Activated naive CD4-positive, alpha-beta T cell treated with anti-CD3 and anti-CD28 coated beads for 36 hours (primary cell): ENCODE results near the gene CDK5RAP2. TPM values are rescaled to one million over a fixed set of nuclear protein-coding genes. Genes with fewer than 3 reads are reported as not detected.

Experiments used
- CTCF ChIA-PET: fragments of 350-600 bp; sonication (Branson Sonifier 250); formaldehyde crosslinking; loops from one replicate; lab custom pipeline; 2021; ENCODE audit warnings: antibody characterized with exemption; lab: Charles Lee
- DNase-seq: peaks from one replicate; pipeline ENCODE4 v3.0.0-alpha.2; 2020
- H3K27ac Mint-ChIP-seq: one replicate; pipeline ENCODE4 v1.8.0; 2021; ENCODE audit warnings: mild to moderate bottlenecking, mixed read lengths
- H3K27me3 Mint-ChIP-seq: one replicate; pipeline ENCODE4 v1.8.0; 2021; ENCODE audit warnings: low read depth, mixed read lengths
- H3K36me3 Mint-ChIP-seq: one replicate; pipeline ENCODE4 v1.8.0; 2021; ENCODE audit warnings: low read depth, mixed read lengths
- H3K4me1 Mint-ChIP-seq: one replicate; pipeline ENCODE4 v1.8.0; 2021; ENCODE audit warnings: low read depth, mixed read lengths
- H3K4me3 Mint-ChIP-seq: one replicate; pipeline ENCODE4 v1.8.0; 2021; ENCODE audit warnings: mild to moderate bottlenecking, moderate library complexity, mixed read lengths
- H3K9me3 Mint-ChIP-seq: one replicate; pipeline ENCODE4 v1.8.0; 2021; ENCODE audit warnings: mixed read lengths
- intact Hi-C: fragments of 100-400 bp; cut with micrococcal nuclease; formaldehyde crosslinking; loops from one replicate; pipeline ENCODE4 v1.15.1; 2023
- total RNA-seq, 2 experiments: library from RNA; stranded (reverse); gene quantifications; one replicate each; pipeline ENCODE4 v1.2.3, GENCODE V29; 2021

CDK5RAP2 gene
- total RNA-seq, 2 experiments from 2014 or later: 92.7 to 99.7 TPM

DNA sequence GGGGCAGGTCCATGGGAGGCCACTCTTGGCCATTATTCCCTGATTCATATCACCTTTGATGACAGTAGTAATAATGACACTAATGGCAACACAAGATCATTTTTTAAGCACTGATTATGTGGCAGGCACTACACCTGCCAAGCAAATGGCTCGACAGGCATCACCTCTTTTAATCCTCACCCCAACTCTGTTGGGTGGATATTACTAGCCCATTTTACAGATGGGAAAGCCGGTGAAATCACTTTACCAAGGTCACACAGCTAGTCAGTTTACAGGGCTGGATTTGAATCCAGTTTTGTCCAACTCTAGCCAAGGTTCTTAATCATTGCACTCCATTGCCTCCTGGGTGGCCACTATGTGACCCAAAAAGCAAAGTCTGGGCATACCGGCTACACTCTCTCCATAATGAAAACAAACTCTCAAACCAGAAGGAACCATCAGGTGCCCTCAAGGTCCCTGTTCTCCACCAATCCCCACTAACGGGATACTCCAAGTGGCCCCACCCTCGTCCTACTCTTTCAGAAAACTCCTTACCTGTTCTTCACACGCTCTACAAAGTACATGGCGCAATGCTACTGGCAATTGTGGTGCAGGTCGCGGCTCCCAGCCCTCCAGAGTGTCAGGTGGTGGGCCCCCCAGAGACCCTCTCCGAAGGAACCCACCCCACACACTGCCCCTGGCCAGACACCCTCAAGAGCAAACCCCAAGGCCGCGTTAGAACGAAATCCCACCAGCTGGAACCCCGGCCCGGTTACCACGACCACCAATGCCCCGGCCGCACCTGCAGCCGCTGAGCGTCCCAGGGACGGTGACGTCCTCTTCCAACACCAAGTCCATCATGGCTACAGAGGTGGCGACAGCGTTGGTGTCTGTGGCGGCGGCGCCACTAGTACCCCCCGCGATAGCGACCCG lies 572 bp downstream of the CDK5RAP2 start:
- CTCF ChIA-PET: no interaction called here
- intact Hi-C loops: loop anchor here (1.0 to 10.0 kb wide), 4 partner anchors 135 to 1515 kb away; partner anchors contain the start of genes CNTRL, MEGF9 and TTLL11
- Mint-ChIP-seq H3K4me3 (peak overlapping the region; percentile 97), H3K36me3 (peaks cover 6% of the 10 kb centered on the region), H3K27me3 (no peaks in the 10 kb centered on the region), H3K27ac (peak overlapping the region; percentile 92), H3K4me1 (peaks cover 49% of the 10 kb centered on the region), H3K9me3 (no peaks in the 10 kb centered on the region)
- DNase-seq: peak; percentile 13

DNA sequence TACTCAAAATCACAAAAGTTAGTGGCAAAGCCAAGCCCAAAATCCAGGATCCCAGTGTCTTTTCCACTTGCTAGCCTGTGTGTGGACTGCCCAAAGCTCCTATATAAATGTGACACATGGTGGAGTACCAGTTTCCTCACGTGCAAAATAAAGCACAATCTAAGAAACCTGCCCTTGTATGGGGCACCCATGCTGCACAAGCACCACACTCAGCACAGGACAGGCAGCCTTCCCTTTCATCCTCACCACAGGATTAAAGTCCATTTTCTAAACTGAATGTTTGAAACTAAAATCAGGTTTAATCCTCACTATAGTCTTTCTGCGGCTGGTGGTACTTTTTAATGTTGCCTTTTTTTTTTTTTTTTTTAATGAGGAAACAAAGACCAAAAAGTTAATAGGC lies 5.5 kb downstream of the CDK5RAP2 start:
- peaks cover 38% of the 10 kb centered on the region for H3K4me1 Mint-ChIP-seq
- no peak overlapping the region for H3K27ac Mint-ChIP-seq
- H3K4me3 Mint-ChIP-seq: no peak overlapping the region
- no peaks in the 10 kb centered on the region for H3K9me3 Mint-ChIP-seq
- CTCF ChIA-PET: interaction anchor here (1.4 kb wide), 1 partner anchor 32 kb away, joined by 5 read pairs; no protein-coding TSS in a partner anchor
- no peaks in the 10 kb centered on the region for H3K27me3 Mint-ChIP-seq
- DNase-seq: no peak
- intact Hi-C loops: no loop called here
- peaks cover 17% of the 10 kb centered on the region for H3K36me3 Mint-ChIP-seq

GRCh38 chr9:120572472-120572871 lies 7.5 kb downstream of the CDK5RAP2 start:
- CTCF ChIA-PET: no interaction called here
- Mint-ChIP-seq H3K27ac (no peak overlapping the region), H3K4me1 (peaks cover 22% of the 10 kb centered on the region), H3K9me3 (no peaks in the 10 kb centered on the region), H3K4me3 (no peak overlapping the region), H3K36me3 (peaks cover 28% of the 10 kb centered on the region), H3K27me3 (no peaks in the 10 kb centered on the region)
- intact Hi-C loops: no loop called here
- no peak for DNase-seq

- peaks cover 14% of the 10 kb centered on the region for H3K4me1 Mint-ChIP-seq
- H3K27me3 Mint-ChIP-seq: no peaks in the 10 kb centered on the region
- CTCF ChIA-PET: no interaction called here
- no peaks in the 10 kb centered on the region for H3K9me3 Mint-ChIP-seq
- H3K36me3 Mint-ChIP-seq: peaks cover 28% of the 10 kb centered on the region
- H3K27ac Mint-ChIP-seq: no peak overlapping the region
- intact Hi-C loops: no loop called here
- DNase-seq: no peak
- no peak overlapping the region for H3K4me3 Mint-ChIP-seq
These were observed 8.3 kb downstream of the CDK5RAP2 start for GRCh38 chr9:120571443-120572257.

GRCh38 chr9:120570296-120570695 lies 9.7 kb downstream of the CDK5RAP2 start:
- no peaks in the 10 kb centered on the region for H3K27me3 Mint-ChIP-seq
- H3K36me3 Mint-ChIP-seq: peaks cover 34% of the 10 kb centered on the region
- intact Hi-C loops: no loop called here
- H3K4me3 Mint-ChIP-seq: no peak overlapping the region
- DNase-seq: no peak
- H3K27ac Mint-ChIP-seq: no peak overlapping the region
- no peaks in the 10 kb centered on the region for H3K9me3 Mint-ChIP-seq
- peaks cover 17% of the 10 kb centered on the region for H3K4me1 Mint-ChIP-seq
- CTCF ChIA-PET: no interaction called here

- Mint-ChIP-seq H3K4me1 (peaks cover 16% of the 10 kb centered on the region), H3K9me3 (no peaks in the 10 kb centered on the region), H3K4me3 (no peak overlapping the region), H3K36me3 (peaks cover 40% of the 10 kb centered on the region), H3K27me3 (no peaks in the 10 kb centered on the region), H3K27ac (no peak overlapping the region)
- CTCF ChIA-PET: interaction anchor here (1.1 kb wide), 1 partner anchor 16 kb away, joined by 3 read pairs; no protein-coding TSS in a partner anchor
- intact Hi-C loops: no loop called here
- DNase-seq: no peak
These were observed 10.4 kb downstream of the CDK5RAP2 start for GRCh38 chr9:120569556-120569955.

GRCh38 chr9:120568816-120569215 lies 11.2 kb downstream of the CDK5RAP2 start:
- Mint-ChIP-seq H3K4me1 (peaks cover 10% of the 10 kb centered on the region), H3K36me3 (peaks cover 43% of the 10 kb centered on the region), H3K4me3 (no peak overlapping the region), H3K27me3 (no peaks in the 10 kb centered on the region), H3K27ac (no peak overlapping the region), H3K9me3 (no peaks in the 10 kb centered on the region)
- no peak for DNase-seq
- CTCF ChIA-PET: interaction anchor here (1.1 kb wide), 1 partner anchor 17 kb away, joined by 3 read pairs; no protein-coding TSS in a partner anchor
- intact Hi-C loops: no loop called here

- intact Hi-C loops: no loop called here
- peaks cover 49% of the 10 kb centered on the region for H3K36me3 Mint-ChIP-seq
- H3K4me3 Mint-ChIP-seq: no peak overlapping the region
- H3K4me1 Mint-ChIP-seq: peaks cover 9% of the 10 kb centered on the region
- H3K27ac Mint-ChIP-seq: no peak overlapping the region
- no peak for DNase-seq
- no peaks in the 10 kb centered on the region for H3K9me3 Mint-ChIP-seq
- CTCF ChIA-PET: no interaction called here
- H3K27me3 Mint-ChIP-seq: no peaks in the 10 kb centered on the region
These were observed 12.1 kb downstream of the CDK5RAP2 start for GRCh38 chr9:120567874-120568273.

GRCh38 chr9:120567081-120567480 lies 12.9 kb downstream of the CDK5RAP2 start:
- DNase-seq: no peak
- Mint-ChIP-seq H3K4me3 (no peak overlapping the region), H3K36me3 (peaks cover 56% of the 10 kb centered on the region), H3K27me3 (no peaks in the 10 kb centered on the region), H3K4me1 (peaks cover 12% of the 10 kb centered on the region), H3K9me3 (no peaks in the 10 kb centered on the region), H3K27ac (no peak overlapping the region)
- intact Hi-C loops: no loop called here
- CTCF ChIA-PET: no interaction called here

DNA sequence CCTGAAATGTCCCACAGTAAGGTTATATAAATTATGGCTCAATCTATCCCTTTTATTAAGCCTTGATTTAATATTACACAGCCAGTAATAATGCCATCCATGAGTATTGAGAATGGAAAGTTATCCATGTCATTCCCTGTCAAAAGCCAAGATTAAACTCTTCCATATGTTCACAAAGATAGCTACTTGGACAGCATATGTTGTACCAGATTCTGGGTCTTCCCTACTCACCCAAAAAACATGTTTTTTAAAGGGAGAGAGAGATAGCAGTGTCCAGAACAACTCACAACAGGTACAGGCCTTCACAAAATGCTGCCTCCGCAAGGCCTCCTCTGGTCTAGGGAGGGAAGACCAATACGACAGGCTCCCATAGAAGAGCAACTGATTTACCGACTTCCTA lies 15.4 kb downstream of the CDK5RAP2 start:
- peaks cover 48% of the 10 kb centered on the region for H3K36me3 Mint-ChIP-seq
- CTCF ChIA-PET: no interaction called here

GRCh38 chr9:120562861-120563443 lies 17.0 kb downstream of the CDK5RAP2 start:
- Mint-ChIP-seq H3K4me1 (peaks cover 16% of the 10 kb centered on the region), H3K4me3 (no peak overlapping the region), H3K27ac (no peak overlapping the region), H3K36me3 (peaks cover 42% of the 10 kb centered on the region), H3K9me3 (no peaks in the 10 kb centered on the region), H3K27me3 (no peaks in the 10 kb centered on the region)
- DNase-seq: no peak
- intact Hi-C loops: no loop called here
- CTCF ChIA-PET: no interaction called here

More for the DNA sequence above, 15.4 kb downstream of the CDK5RAP2 start:
- Mint-ChIP-seq H3K4me1 (peaks cover 12% of the 10 kb centered on the region), H3K27ac (no peak overlapping the region), H3K4me3 (no peak overlapping the region), H3K9me3 (no peaks in the 10 kb centered on the region), H3K27me3 (no peaks in the 10 kb centered on the region)
- intact Hi-C loops: no loop called here
- DNase-seq: no peak

DNA sequence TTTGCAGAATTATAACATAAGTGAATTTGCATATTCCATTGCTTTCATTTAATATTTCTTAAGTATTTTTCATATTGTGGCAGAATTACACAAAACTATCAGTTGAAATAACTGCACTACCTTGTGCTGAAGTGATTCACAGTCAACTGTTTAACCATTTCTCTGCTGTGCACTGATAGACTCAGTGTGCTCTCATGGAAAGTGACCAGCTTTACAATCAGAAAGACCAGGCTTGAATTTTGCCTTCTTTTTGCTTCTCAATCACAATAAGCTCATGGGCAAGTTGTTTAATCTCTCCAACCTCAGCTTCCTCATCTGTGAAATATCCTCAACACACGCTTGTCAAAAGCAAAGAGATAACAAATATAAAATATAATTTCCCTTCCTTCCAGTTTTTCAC lies 18.3 kb downstream of the CDK5RAP2 start:
- Mint-ChIP-seq H3K4me1 (peaks cover 16% of the 10 kb centered on the region), H3K27ac (no peak overlapping the region)
- intact Hi-C loops: no loop called here

More for the DNA sequence above, 18.3 kb downstream of the CDK5RAP2 start:
- CTCF ChIA-PET: interaction anchor here (1.1 kb wide), 1 partner anchor 24 kb away, joined by 3 read pairs; no protein-coding TSS in a partner anchor
- DNase-seq: no peak
- no peaks in the 10 kb centered on the region for H3K27me3 Mint-ChIP-seq
- H3K9me3 Mint-ChIP-seq: no peaks in the 10 kb centered on the region
- no peak overlapping the region for H3K4me3 Mint-ChIP-seq
- H3K36me3 Mint-ChIP-seq: peaks cover 41% of the 10 kb centered on the region
